Keratinocyte (primary cell): ENCODE data around the gene AP5Z1. TPM values are rescaled to one million over a fixed set of nuclear protein-coding genes. Genes with fewer than 3 reads are reported as not detected.

Experiments used
- DNase-seq: peaks from one replicate; pipeline ENCODE4 v3.0.0-alpha.2; 2011; ENCODE audit warnings: low read depth, missing footprints, low spot score
- FAIRE-seq: peaks from 2 replicates; lab custom pipeline; 2011; peaks lifted over from hg19 to GRCh38; lab: Jason Lieb, UNC
- H2AFZ ChIP-seq: 2 replicates; pipeline ENCODE4 v1.6.0; 2012; ENCODE audit warnings: low read length, control low read depth, inconsistent platforms; ENCODE audit not compliant: control insufficient read depth
- H3K27ac ChIP-seq: 2 replicates; pipeline ENCODE4 v1.5.1; 2011; ENCODE audit warnings: low read length; ENCODE audit not compliant: control insufficient read depth, insufficient read depth
- H3K27me3 ChIP-seq: 3 replicates; pipeline ENCODE4 v1.6.0; 2011; ENCODE audit warnings: low read length; ENCODE audit not compliant: control insufficient read depth, insufficient read depth; ENCODE audit errors: extremely low read depth
- H3K36me3 ChIP-seq, 2 experiments: 2 replicates in 1 of 2; 3 replicates in 1 of 2; pipeline ENCODE4 v1.5.1; 2011; ENCODE audit warnings: low read length in 2 of 2, mild to moderate bottlenecking in 1 of 2; ENCODE audit not compliant: control insufficient read depth in 2 of 2, insufficient read depth in 2 of 2; ENCODE audit errors: extremely low read depth in 1 of 2
- H3K4me1 ChIP-seq: 3 replicates; pipeline ENCODE4 v1.5.1; 2011; ENCODE audit warnings: low read length; ENCODE audit not compliant: control insufficient read depth, insufficient read depth; ENCODE audit errors: extremely low read depth
- H3K4me2 ChIP-seq: 3 replicates; pipeline ENCODE4 v1.6.0; 2011; ENCODE audit warnings: low read depth, low read length; ENCODE audit not compliant: control insufficient read depth, insufficient read depth; ENCODE audit errors: extremely low read depth
- H3K4me3 ChIP-seq, 3 experiments: fragments of 200-600 bp in 1 of 3; sonication (generic) in 1 of 3; 2 replicates in 2 of 3; 3 replicates in 1 of 3; pipeline ENCODE4 v1.5.1; 2011 to 2016; ENCODE audit warnings: low read length in 3 of 3, mild to moderate bottlenecking in 3 of 3, control low read depth in 2 of 3, inconsistent platforms in 1 of 3, low read depth in 1 of 3, mixed read lengths in 1 of 3, mixed run types in 1 of 3, moderate library complexity in 1 of 3; ENCODE audit not compliant: control insufficient read depth in 2 of 3, insufficient read depth in 2 of 3; ENCODE audit errors: extremely low read depth in 1 of 3
- H3K79me2 ChIP-seq: 2 replicates; pipeline ENCODE4 v1.6.0; 2012; ENCODE audit warnings: low read length; ENCODE audit not compliant: control insufficient read depth, insufficient read depth
- H3K9ac ChIP-seq: 3 replicates; pipeline ENCODE4 v1.6.0; 2011; ENCODE audit warnings: low read length; ENCODE audit not compliant: control insufficient read depth, insufficient read depth; ENCODE audit errors: extremely low read depth
- H3K9me1 ChIP-seq: 3 replicates; pipeline ENCODE4 v1.6.0; 2011; ENCODE audit warnings: low read length; ENCODE audit not compliant: control insufficient read depth, insufficient read depth; ENCODE audit errors: extremely low read depth
- H3K9me3 ChIP-seq: 2 replicates; pipeline ENCODE4 v1.5.1; 2012; ENCODE audit warnings: low read depth, low read length; ENCODE audit not compliant: control insufficient read depth
- H4K20me1 ChIP-seq: 3 replicates; pipeline ENCODE4 v1.6.0; 2011; ENCODE audit warnings: low read length; ENCODE audit not compliant: control insufficient read depth, insufficient read depth; ENCODE audit errors: extremely low read depth
- CTCF ChIP-seq, 3 experiments: IDR thresholded peaks in 1 of 3; conservative IDR thresholded peaks in 1 of 3; optimal IDR thresholded peaks in 1 of 3; 2 replicates in 2 of 3; 3 replicates in 1 of 3; pipeline versions ENCODE3 to v1.5.1; 2011; ENCODE audit warnings: low read length in 3 of 3, mild to moderate bottlenecking in 3 of 3, moderate library complexity in 2 of 3, control low read depth in 1 of 3, inconsistent platforms in 1 of 3; ENCODE audit not compliant: insufficient read depth in 2 of 3; ENCODE audit errors: extremely low read depth in 1 of 3
- EZH2 ChIP-seq: IDR thresholded peaks from one replicate; pipeline ENCODE4 v1.6.1; 2012; ENCODE audit warnings: inconsistent platforms, mild to moderate bottlenecking, low read length, moderate library complexity
- dilution Hi-C: fragments of 300-500 bp; cut with MboI; formaldehyde crosslinking; loops from one replicate; pipeline ENCODE4 v1.7.0; 2020; ENCODE audit warnings: low sequenced_read_pairs; ENCODE audit not compliant: extremely low pct_ligation_motif_present
- polyA plus RNA-seq, 5 experiments: library from polyadenylated mRNA; depleted of rRNA in 3 of 5; stranded (reverse) in 3 of 5; stranded (forward) in 1 of 5; unstranded in 1 of 5; fragments of >200 nt; gene quantifications; 1 replicate in 1 of 5; 2 replicates in 3 of 5; 3 replicates in 1 of 5; pipeline versions ENCODE4 v1.2.1 to v1.2.3, GENCODE V29; 2011 to 2012; ENCODE audit warnings: missing spikeins in 2 of 5, low read depth in 1 of 5, low replicate concordance in 1 of 5

The AP5Z1 gene
- polyA plus RNA-seq, 1 donor (not counting 4 experiments of a cell fraction or from before 2014, with no cell fraction given), result 12.6 TPM

GRCh38 chr7:4730971-4731370 lies 44.5 kb upstream of the AP5Z1 start:
- TF ChIP-seq CTCF (optimal IDR thresholded peaks at IDR 0.05 in 1 of 3, IDR thresholded peaks at IDR 0.05 in 1 of 3, conservative IDR thresholded peaks at IDR 0.05 in 1 of 3; ENCODE audit: extremely low read depth in 1 of 3, insufficient read depth in 2 of 3, low read length in 3 of 3) (no peak), EZH2 (no peak)
- no peak for FAIRE-seq
- Histone ChIP-seq H4K20me1 (peaks cover 10% of the 10 kb centered on the region), H3K27me3 (no peaks in the 10 kb centered on the region), H3K4me2 (no peak overlapping the region), H3K4me1 (peaks cover 4% of the 10 kb centered on the region), H3K79me2 (peaks cover 73% of the 10 kb centered on the region), H3K9me1 (no peaks in the 10 kb centered on the region), H3K9ac (no peak overlapping the region), H3K9me3 (no peaks in the 10 kb centered on the region), H3K36me3 (peaks cover 10% of the 10 kb centered on the region in 2 experiments), H2AFZ (no peak overlapping the region), H3K27ac (no peak overlapping the region), H3K4me3 (no peak overlapping the region)
- no peak for DNase-seq
- dilution Hi-C loops, result no loop called here

GRCh38 chr7:4731803-4732202 lies 43.6 kb upstream of the AP5Z1 start:
- peaks cover 10% of the 10 kb centered on the region in 2 experiments for H3K36me3 ChIP-seq

More at GRCh38 chr7:4731803-4732202, 43.6 kb upstream of the AP5Z1 start:
- Histone ChIP-seq H3K4me2 (no peak overlapping the region), H3K27me3 (no peaks in the 10 kb centered on the region), H3K9me1 (no peaks in the 10 kb centered on the region), H3K27ac (no peak overlapping the region), H3K4me1 (peaks cover 4% of the 10 kb centered on the region), H3K79me2 (peaks cover 75% of the 10 kb centered on the region), H4K20me1 (peaks cover 10% of the 10 kb centered on the region), H2AFZ (no peak overlapping the region), H3K9ac (no peak overlapping the region), H3K4me3 (no peak overlapping the region), H3K9me3 (no peaks in the 10 kb centered on the region)
- DNase-seq (no peak), FAIRE-seq (no peak)
- no peak for TF ChIP-seq CTCF (optimal IDR thresholded peaks at IDR 0.05 in 1 of 3, IDR thresholded peaks at IDR 0.05 in 1 of 3, conservative IDR thresholded peaks at IDR 0.05 in 1 of 3; ENCODE audit: extremely low read depth in 1 of 3, insufficient read depth in 2 of 3, low read length in 3 of 3)
- TF ChIP-seq EZH2, result no peak
- dilution Hi-C loops, result no loop called here
